HepG2 (cell line): ENCODE data around the gene E2F1.
A peak's percentile ranks its signal among the peaks of the same experiment; 100 is the strongest.

Experiments used
- AKAP8 ChIP-seq: sonication (generic); formaldehyde crosslinking; IDR thresholded peaks from 2 replicates; pipeline ENCODE4 v1.5.1; 2020; ENCODE audit warnings: mild to moderate bottlenecking, missing genetic modification reagents
- CEBPB ChIP-seq: IDR thresholded peaks from 2 replicates; pipeline ENCODE4 v1.6.1; 2011; ENCODE audit warnings: low read depth, low read length, improper control_type of control experiment, borderline replicate concordance
- DNMT1 ChIP-seq: sonication (generic); formaldehyde crosslinking; IDR thresholded peaks from 2 replicates; pipeline ENCODE4 v1.5.1; 2020; ENCODE audit warnings: mild to moderate bottlenecking, missing genetic modification reagents
- ELF4 ChIP-seq: sonication (generic); formaldehyde crosslinking; IDR thresholded peaks from 2 replicates; pipeline ENCODE4 v1.5.0; 2020; ENCODE audit warnings: missing genetic modification reagents, mild to moderate bottlenecking, moderate library complexity, borderline replicate concordance
- ETV6 ChIP-seq: sonication (generic); formaldehyde crosslinking; conservative IDR thresholded peaks from 2 replicates; pipeline ENCODE4 v1.4.0; 2020; ENCODE audit warnings: missing genetic modification reagents
- HDAC2 ChIP-seq: sonication (generic); formaldehyde crosslinking; IDR thresholded peaks from 2 replicates; pipeline ENCODE4 v1.4.0; 2020; ENCODE audit warnings: missing genetic modification reagents
- MAX ChIP-seq: IDR thresholded peaks from 2 replicates; pipeline ENCODE4 v1.6.1; 2012; ENCODE audit warnings: inconsistent platforms
- POLR2A ChIP-seq, 2 experiments: IDR thresholded peaks; 2 replicates each; pipeline ENCODE4 v1.6.1; 2011; ENCODE audit warnings: low read depth in 2 of 2, low read length in 2 of 2, mild to moderate bottlenecking in 1 of 2, moderate library complexity in 1 of 2; ENCODE audit not compliant: insufficient read depth in 1 of 2

GRCh38 chr20:33648396-33649004 lies 37.7 kb downstream of the E2F1 start:
- TF ChIP-seq POLR2A (IDR thresholded peaks at IDR 0.05; ENCODE audit: insufficient read depth in 1 of 2, low read depth in 2 of 2, low read length in 2 of 2): 0 out of 4 replicates have a peak, but pooled peaks of 1 of the 2 experiments have one; percentile 8
- TF ChIP-seq ETV6 (CRISPR knock-in tag): no peak
- TF ChIP-seq MAX: no peak
- TF ChIP-seq AKAP8: no peak
- no peak for TF ChIP-seq DNMT1
- no peak for TF ChIP-seq ELF4 (CRISPR knock-in tag)
- no peak for TF ChIP-seq CEBPB
- no peak for TF ChIP-seq HDAC2 (CRISPR knock-in tag)
